Aorta (tissue), 5 donors: ENCODE measurements around the gene RAC2. TPM values are rescaled to one million over a fixed set of nuclear protein-coding genes. Genes with fewer than 3 reads are reported as not detected.

ENCODE experiments used
- ATAC-seq: fragments of 200-7000 bp; cut with Tn5 transposase; one replicate; pipeline ENCODE4 v1.9.1; 2022; ENCODE audit warnings: moderate library complexity; ENCODE audit not compliant: low FRiP score
- DNase-seq, 2 donors: peaks; one replicate each; pipeline ENCODE4 v3.0.0-alpha.2; 2020
- H3K27ac ChIP-seq, 2 donors: one replicate each; pipeline ENCODE4 v1.5.1; 2013; ENCODE audit warnings: low read length in 2 of 2, mild to moderate bottlenecking in 2 of 2, moderate library complexity in 2 of 2, control low read depth in 1 of 2, inconsistent platforms in 1 of 2, low read depth in 1 of 2
- H3K27me3 ChIP-seq, 2 donors: one replicate each; pipeline ENCODE4 v1.6.1; 2013; ENCODE audit warnings: control low read depth in 1 of 2, low read length in 1 of 2, mild to moderate bottlenecking in 1 of 2, moderate library complexity in 1 of 2; ENCODE audit not compliant: insufficient read depth in 2 of 2, control insufficient read depth in 1 of 2
- H3K36me3 ChIP-seq, 2 donors: one replicate each; pipeline ENCODE4 v1.6.1; 2013; ENCODE audit warnings: control low read depth in 1 of 2, low read length in 1 of 2, mild to moderate bottlenecking in 1 of 2; ENCODE audit not compliant: insufficient read depth in 2 of 2, control insufficient read depth in 1 of 2
- H3K4me1 ChIP-seq, 2 donors: one replicate each; pipeline ENCODE4 v1.6.1; 2013; ENCODE audit warnings: low read length in 2 of 2, control low read depth in 1 of 2, mild to moderate bottlenecking in 1 of 2, moderate library complexity in 1 of 2; ENCODE audit not compliant: insufficient read depth in 2 of 2, control insufficient read depth in 1 of 2
- H3K4me3 ChIP-seq, 2 donors: one replicate each; pipeline ENCODE4 v1.5.1; 2013; ENCODE audit warnings: low read length in 2 of 2, control low read depth in 1 of 2, mild to moderate bottlenecking in 1 of 2
- H3K9me3 ChIP-seq: one replicate; pipeline ENCODE4 v1.6.1; 2013; ENCODE audit warnings: mild to moderate bottlenecking, low read length; ENCODE audit not compliant: control insufficient read depth
- WGBS, 2 donors: extraction: QIAGEN DNeasy Blood & Tissue Kit; methylation state at CpG; one replicate each; pipeline ENCODE4 v1.1.7; 2013; 5-methylcytosine and 5-hydroxymethylcytosine counted together
- intact Hi-C, 2 donors: fragments of 100-400 bp; cut with DNase I; formaldehyde crosslinking; loops; one replicate each; pipeline versions ENCODE4 v1.14.2 to v1.15.0; 2022
- polyA plus RNA-seq, 2 donors: library from polyadenylated mRNA; stranded (reverse); fragments of 200-250 nt; gene quantifications; one replicate each; pipeline ENCODE4 v1.2.3, GENCODE V29; 2013
- total RNA-seq, 2 donors: library from RNA; stranded (reverse); fragmentation: NEBNext Ultra II Directional; extraction: Animal tissue kit (Norgen Biotek cat#: 25700); gene quantifications; one replicate each; pipeline ENCODE4 v1.2.1, GENCODE V29; 2021
- donor health status: healthy with polysubstance abuse.
- donor health status: Bipolar disorder and iron deficiency.
- donor health status: DM: no; HTN: no; CAD: no.
- donor health status: DM: no; HTN: no; CAD: no.
- donor health status: DM: yes; HTN: yes; CAD: no.

Gene RAC2
- total and polyA plus RNA-seq, 4 donors = 3.6 to 19.8 (median 15.7) TPM

DNA sequence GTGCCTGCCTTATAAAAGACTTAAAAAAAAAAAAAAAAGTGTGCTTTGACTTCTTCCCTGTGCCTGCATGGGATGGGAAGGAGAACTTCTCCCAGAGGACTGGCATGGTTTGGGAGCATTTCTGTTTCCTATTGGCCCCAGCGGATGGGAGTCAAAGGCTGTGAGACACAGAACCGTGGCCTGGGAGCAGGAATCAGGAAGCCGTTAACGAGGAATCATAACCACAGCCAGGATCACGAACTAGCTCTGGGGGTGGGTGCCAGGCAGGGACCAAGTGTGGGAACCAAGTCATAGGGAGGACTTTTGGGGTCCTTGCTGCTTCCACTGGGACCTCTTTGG, 56.5 kb downstream of the RAC2 start:
- no peak overlapping the region for H3K4me3 ChIP-seq
- no peaks in the 10 kb centered on the region for H3K27me3 ChIP-seq
- ATAC-seq = peak; percentile 43
- no peaks in the 10 kb centered on the region for H3K9me3 ChIP-seq
- intact Hi-C loops = no loop called here
- no peaks in the 10 kb centered on the region for H3K36me3 ChIP-seq
- DNase-seq = no peak
- H3K27ac ChIP-seq = peak overlapping the region in 1 of 2 donors; percentile 53
- no peaks in the 10 kb centered on the region for H3K4me1 ChIP-seq
- 2 to 5% methylated on average over 5 of the region's 5 CpGs for WGBS, 2 donors

DNA sequence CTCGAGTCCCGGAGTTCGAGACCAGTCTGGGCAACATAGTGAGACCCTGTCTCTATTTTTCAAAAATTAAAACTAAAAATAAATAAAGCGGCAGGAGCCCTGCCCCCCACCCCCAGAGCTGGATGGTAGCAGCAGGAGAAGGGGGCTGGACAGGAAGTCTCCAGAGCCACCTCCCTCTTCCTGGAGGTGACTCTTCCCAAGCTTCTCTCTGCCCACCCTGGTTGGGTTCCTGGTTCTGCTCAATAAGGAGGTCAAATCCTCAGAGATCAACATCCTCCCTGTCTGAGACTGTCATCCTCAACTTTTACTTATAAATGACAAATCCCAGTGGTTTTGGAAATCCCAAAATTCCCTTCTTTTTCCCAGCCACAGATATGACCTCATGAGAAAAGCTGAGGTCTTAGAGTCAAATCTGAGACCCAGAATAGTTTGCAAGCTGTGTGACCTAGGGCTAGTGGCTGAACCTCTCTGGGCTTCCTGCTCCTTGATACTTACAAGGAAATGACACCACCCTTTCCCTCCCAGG, 57.0 kb downstream of the RAC2 start:
- Histone ChIP-seq H3K4me3 (no peak overlapping the region), H3K27me3 (no peaks in the 10 kb centered on the region), H3K27ac (no peak overlapping the region), H3K36me3 (no peaks in the 10 kb centered on the region), H3K9me3 (no peaks in the 10 kb centered on the region), H3K4me1 (no peaks in the 10 kb centered on the region)
- intact Hi-C loops = no loop called here
- WGBS, 2 donors = 62 to 68% methylated on average over 4 of the region's 4 CpGs
- DNase-seq (peak in 1 of 2 donors; percentile 24), ATAC-seq (no peak)

DNA sequence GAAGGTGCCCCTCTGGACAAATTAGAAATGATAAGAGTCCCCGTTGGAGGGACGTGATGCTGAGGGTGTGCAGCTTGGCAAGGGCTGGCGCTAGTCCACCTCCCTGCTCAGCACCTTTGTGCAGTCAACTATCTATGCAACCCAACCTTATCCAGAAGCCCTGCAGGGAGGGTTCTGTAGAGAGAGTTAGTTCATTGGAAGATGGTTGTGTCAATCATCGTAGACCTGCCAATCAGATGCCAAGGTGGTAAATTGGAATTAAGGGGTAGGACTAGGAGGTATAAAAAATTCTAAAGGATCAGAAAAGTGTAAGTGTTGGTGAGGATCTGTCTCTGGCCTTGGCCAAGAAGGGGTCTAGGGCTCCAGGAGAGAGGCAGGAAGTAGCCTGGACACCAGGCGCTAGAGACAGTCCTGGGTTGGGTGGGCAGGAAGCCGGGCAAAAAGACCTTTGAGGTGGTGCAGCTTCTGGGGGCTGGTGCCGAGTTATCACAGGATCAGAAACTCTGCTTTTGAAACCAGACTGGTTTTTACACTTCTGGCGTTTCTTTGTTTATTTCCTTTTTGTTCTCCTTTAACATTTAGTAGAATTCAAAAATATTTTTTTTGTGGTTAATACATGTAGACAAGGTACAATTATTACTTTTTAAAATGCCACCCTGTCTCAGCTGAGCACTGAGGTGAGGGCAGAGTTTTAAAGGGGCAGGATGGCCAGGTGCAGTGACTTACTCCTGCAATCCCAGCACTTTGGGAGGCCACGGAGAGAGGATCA, 57.7 kb downstream of the RAC2 start:
- intact Hi-C loops = no loop called here
- no peak overlapping the region for H3K27ac ChIP-seq
- no peaks in the 10 kb centered on the region for H3K4me1 ChIP-seq
- 79 to 85% methylated on average over 9 of the region's 9 CpGs for WGBS, 2 donors
- DNase-seq (peak; percentile 42 to 51), ATAC-seq (no peak)
- no peaks in the 10 kb centered on the region for H3K9me3 ChIP-seq
- no peaks in the 10 kb centered on the region for H3K27me3 ChIP-seq
- no peak overlapping the region for H3K4me3 ChIP-seq
- H3K36me3 ChIP-seq = no peaks in the 10 kb centered on the region

DNA sequence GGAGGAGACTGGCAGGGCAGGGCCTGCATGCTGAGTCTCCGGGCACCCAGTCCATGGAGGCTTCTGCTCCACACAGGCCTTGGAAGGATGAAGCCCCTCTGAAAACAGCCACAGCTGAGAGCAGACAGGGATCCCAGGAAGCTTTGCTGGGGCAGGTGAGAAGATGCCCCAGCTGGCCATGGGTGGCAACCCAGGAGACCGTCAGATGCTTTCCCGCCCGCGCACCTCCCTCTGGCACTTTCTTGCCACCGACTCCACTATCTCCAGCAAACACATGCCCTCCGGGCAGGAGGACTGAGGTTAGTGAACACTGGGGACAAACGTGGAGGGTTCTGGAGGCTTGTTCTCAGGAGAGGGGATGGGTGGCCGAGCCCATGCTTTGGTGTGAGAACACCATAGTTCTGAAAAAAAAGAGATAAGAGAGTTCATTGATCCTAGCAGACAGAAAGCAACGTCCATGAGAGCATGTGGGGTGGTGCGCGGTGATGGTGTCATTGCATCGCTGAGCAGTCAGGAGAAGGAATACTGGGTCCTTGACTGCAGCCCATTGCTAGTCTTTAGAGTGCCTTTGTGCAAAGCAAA, 58.3 kb downstream of the RAC2 start:
- no peaks in the 10 kb centered on the region for H3K4me1 ChIP-seq
- 87 to 90% methylated on average over 13 of the region's 13 CpGs for whole genome bisulfite sequencing, 2 donors
- peak; percentile 30 to 61 for DNase-seq
- intact Hi-C loops = no loop called here
- H3K4me3 ChIP-seq = no peak overlapping the region
- H3K9me3 ChIP-seq = no peaks in the 10 kb centered on the region
- H3K36me3 ChIP-seq = no peaks in the 10 kb centered on the region
- no peaks in the 10 kb centered on the region for H3K27me3 ChIP-seq
- no peak for ATAC-seq
- no peak overlapping the region for H3K27ac ChIP-seq

DNA sequence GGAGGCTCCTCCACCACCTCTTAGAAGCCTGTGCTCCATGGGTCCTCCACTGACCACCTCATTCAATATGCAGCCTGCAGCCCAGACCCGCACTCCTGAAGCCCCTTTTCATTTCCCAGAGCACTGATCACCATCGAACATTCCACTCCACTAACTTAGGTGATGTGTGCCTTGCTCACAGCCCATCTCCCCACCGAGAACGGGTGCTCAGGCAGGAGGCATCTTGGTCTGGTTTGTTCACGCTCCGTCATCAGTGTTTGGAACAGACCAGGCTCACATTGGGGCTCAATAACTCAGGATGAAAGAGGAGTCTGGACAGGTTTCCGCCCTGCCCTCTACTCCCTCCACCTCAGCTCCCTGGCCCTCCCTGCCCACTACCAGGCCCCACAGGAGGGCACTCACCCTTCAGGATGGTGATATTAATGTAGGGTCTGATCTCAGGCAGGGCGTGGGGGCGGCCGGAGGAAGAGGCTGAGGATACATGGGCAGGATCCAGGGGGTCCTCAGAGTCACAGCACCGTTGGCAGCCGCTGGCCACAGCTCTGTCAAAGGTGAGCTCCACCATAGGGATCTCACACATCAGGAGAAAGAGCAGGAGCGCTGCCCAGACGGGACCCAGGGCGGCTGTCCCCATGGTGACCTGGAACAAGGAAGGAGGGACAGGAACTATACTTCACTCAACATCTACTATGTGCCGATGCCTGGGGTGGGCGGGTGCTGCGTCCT, 59.1 kb downstream of the RAC2 start:
- WGBS, 2 donors = 94 to 95% methylated on average over 18 of the region's 18 CpGs
- H3K4me3 ChIP-seq = no peak overlapping the region
- H3K27ac ChIP-seq = no peak overlapping the region
- H3K9me3 ChIP-seq = no peaks in the 10 kb centered on the region
- DNase-seq (peak; percentile 41 to 66), ATAC-seq (no peak)
- intact Hi-C loops = no loop called here
- no peaks in the 10 kb centered on the region for H3K27me3 ChIP-seq
- H3K4me1 ChIP-seq = no peaks in the 10 kb centered on the region
- H3K36me3 ChIP-seq = no peaks in the 10 kb centered on the region

DNA sequence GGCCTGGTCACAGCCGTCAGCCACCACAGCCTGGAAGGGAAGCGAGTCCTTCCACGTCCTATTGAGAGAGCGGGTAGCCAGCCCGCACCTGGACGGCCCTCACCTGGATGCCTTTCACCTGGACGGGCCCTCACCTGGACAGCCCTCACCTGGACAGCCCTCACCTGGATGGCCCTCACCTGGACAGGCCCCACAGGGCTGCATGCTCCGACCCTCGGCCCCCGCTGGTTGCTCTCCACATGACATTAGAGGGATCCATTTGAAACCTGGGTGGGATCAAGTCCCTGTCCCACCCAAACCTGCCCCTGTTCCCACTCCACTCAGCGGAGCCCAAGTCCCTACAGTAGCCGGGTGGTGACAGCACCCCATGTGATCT, 59.7 kb downstream of the RAC2 start:
- Histone ChIP-seq H3K4me3 (no peak overlapping the region), H3K27ac (no peak overlapping the region), H3K27me3 (no peaks in the 10 kb centered on the region), H3K4me1 (no peaks in the 10 kb centered on the region), H3K9me3 (no peaks in the 10 kb centered on the region), H3K36me3 (no peaks in the 10 kb centered on the region)
- intact Hi-C loops = no loop called here
- ATAC-seq (no peak), DNase-seq (peak; percentile 36 to 63)
- WGBS, 2 donors = 87 to 94% methylated on average over 12 of the region's 12 CpGs

DNA sequence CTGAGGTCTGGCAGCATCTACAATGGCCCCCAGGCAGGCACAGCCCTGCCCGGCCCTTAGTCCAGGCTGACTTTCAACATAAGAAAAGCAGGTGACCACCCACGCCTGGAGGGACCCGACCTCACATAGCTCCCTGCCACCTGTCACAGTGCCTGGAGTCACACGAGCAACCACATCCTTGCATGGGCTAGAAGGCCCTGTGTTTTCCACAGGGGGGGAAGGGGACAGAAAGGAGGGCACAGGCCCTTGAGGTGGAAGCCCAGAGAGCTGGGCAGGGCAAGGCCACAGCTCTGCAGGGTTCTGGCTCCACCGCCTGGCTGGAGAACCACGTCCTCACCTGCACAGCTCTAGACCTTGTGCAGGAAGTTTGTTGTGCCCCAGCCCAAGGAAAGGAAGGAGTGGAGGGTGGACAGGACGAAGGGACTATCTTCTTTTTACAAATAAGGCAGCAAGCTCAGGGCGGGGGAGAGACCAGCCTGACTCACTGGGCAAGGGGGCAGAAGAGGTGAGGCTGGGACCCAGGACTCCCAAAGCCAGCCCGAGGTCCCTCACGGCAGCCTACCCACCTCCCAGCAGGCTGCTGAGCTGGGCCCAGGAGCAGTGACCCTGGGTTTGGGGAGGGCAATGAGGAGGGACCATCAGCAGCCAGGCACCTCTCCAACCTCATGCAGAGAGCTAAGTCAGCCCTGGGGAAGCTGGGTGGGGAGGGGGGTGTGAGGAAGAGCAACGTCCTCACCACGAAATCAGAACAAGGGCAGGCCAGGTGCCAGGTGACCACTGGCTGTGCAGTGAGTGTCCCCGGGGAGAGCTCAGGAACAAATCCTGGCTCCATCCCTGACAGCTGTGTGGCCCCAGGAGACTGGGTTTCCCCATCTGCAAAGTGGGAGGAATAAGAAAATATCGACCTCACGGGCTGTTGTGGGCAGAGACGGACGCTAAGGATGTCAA, 60.4 kb downstream of the RAC2 start:
- DNase-seq = peak; percentile 29 to 59
- H3K4me3 ChIP-seq = no peak overlapping the region
- no peaks in the 10 kb centered on the region for H3K27me3 ChIP-seq
- intact Hi-C loops = no loop called here
- ATAC-seq = no peak
- no peaks in the 10 kb centered on the region for H3K4me1 ChIP-seq
- WGBS, 2 donors = 88 to 90% methylated on average over 17 of the region's 17 CpGs
- no peaks in the 10 kb centered on the region for H3K9me3 ChIP-seq
- H3K36me3 ChIP-seq = no peaks in the 10 kb centered on the region
- H3K27ac ChIP-seq = no peak overlapping the region

DNA sequence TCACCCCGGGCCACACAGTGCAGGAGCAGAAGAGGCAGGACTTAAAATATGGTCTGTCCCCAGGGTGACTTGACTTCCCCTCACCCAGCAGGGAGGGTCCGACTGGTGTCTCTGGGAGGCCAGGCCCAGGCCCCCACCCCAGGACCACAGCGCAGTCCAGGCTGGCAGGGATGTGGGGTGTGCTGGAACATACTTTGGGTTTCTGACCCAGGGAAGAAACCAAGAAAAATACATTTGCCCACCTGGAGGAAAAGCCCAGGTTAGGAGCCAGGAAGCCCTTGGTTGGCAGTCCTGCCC, 61.2 kb downstream of the RAC2 start:
- intact Hi-C loops = no loop called here
- Histone ChIP-seq H3K36me3 (no peaks in the 10 kb centered on the region), H3K27me3 (no peaks in the 10 kb centered on the region), H3K4me3 (no peak overlapping the region), H3K9me3 (no peaks in the 10 kb centered on the region), H3K27ac (no peak overlapping the region), H3K4me1 (no peaks in the 10 kb centered on the region)
- DNase-seq (peak; percentile 18 to 54), ATAC-seq (no peak)
- 88 to 95% methylated on average over 3 of the region's 3 CpGs for WGBS, 2 donors
